Stimulated activated CD8-positive, alpha-beta memory T cell treated with anti-CD3 and anti-CD28 coated beads, Interleukin-15, amount 100 ng/mL, for 48 hours (primary cell): ENCODE results near the gene ZNF711.
A peak's percentile ranks its signal among the peaks of the same experiment; 100 is the strongest.
"Not testable (repeated sequence)": the region's sequence is repeated elsewhere in the genome, so short reads cannot be mapped to it uniquely, and the experiment has no call there.

Source experiments
- DNase-seq, 2 donors: peaks; one replicate each; pipeline ENCODE4 v3.0.0-alpha.2; 2020; ENCODE audit warnings: low read depth in 2 of 2

Gene ZNF711

DNA sequence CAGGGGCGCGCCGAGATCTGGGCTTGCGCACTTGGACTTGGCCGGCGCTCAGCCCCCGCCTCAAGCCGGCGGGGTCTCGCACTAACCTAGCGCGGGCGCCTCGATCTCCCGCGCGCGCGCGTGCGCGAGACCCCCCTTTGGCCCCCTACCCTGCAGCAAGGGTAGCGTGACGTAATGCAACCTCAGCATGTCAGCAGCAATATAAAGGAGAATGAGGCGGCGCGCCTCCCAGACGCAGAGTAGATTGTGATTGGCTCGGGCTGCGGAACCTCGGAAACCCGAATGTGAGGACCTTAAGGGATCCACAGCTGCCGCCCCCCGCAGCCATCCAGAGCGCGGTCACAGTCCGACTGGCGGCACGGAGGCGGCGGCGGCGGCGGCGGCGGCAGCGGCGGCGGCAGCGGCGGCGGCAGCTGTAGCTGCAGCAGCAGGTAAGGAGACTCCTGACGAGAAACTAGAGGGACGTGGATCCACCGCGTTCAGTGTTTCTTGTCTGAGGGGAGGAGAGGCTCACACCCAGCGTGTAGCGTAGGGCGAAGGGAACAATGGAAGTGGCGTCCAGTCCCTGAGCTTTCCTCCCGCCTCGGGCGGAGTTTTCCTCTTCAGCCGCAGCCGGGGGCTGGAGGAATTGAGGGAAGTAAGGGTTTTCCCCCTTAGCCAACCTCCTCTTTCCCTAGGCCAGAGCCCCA lies at the start of gene ZNF711, which contains the start of gene SATL1:
Gene ZNF711 (plus strand): TSS at position 231 of the 689 bp plus-strand sequence. CDS start 3,582 bp downstream, outside the sequence.
Gene SATL1 (minus strand): TSS at position 19 of the 689 bp plus-strand sequence. CDS start 134,811 bp downstream, outside the sequence.
- peak in 1 of 2 donors; percentile 3 for DNase-seq

DNA sequence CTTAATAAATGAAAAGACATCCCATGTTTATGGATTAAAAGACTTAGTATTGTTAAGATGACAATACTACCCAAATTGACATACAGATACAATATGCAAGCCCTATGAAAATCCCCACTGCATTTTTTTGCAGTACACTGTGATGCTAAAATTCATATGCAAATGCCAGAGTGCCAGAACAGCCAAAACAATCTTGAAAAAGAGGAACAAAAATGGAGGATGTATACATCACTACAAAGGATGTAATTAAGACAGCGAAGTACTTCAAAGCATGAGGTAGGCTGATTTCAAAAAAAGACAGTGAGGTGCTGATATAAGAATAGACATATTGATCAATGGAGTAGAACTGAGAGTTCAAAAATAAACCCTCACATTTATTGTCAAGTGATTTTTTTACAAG lies 47.5 kb upstream of the ZNF711 start:
- DNase-seq, result no peak

DNA sequence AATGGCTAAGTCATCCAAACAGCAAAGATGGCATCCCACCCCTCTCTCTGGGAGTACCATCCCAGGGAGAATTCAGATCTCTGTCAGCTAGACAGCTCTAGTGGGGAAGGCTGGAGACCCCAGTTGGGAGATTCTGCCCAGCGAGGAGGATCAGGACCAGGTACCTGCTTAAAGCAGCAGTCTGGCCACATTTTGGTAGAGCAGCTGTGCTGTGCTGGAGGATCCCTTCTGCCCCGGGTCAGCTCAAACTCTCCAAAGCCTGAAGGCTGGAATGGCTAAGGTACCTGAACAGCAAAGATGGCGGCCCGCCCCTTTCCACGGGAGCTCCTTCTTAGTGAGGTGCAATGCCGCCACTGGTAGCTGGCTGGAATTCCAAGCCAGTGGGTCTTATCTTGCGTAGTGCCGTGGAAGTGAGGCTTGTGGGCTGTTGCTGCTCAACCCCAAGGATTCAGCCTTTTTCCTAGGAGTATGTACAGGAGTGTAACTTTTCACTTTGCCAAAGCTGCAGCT lies 40.3 kb upstream of the ZNF711 start:
- no peak for DNase-seq

DNA sequence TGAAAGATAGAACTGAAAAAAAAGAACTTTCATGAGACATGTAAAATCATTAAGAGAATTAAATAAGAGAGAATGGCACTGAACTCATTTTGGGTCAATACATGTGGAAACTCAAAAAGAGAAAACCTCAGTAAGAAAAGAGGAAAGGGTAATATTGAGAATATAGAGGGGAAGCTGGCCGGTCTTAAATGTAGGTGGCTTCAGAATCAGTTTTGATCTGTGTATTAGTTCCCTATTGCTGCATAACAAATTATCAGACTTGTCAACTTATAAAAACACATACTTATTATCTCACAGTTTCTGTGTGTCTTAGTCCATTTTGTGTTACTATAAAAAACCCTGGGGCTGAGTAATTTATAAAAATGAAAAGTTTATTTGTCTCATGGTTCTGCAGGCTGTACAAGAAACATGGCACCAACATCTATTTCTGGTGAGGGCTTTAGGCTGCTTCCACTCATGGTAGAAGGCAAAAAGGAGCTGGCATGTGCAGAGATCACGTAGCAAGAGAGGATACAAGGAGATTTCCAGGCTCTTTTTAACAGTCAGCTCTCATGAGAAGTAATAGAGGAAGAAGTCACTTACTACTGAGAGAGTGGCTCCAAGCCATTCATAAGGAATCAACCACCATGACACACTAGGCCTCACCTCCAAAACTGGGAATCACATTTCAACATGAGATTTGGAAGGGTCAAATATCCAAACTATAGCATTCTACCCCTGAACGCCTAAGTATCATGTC lies 29.8 kb upstream of the ZNF711 start:
- DNase-seq, result no peak

DNA sequence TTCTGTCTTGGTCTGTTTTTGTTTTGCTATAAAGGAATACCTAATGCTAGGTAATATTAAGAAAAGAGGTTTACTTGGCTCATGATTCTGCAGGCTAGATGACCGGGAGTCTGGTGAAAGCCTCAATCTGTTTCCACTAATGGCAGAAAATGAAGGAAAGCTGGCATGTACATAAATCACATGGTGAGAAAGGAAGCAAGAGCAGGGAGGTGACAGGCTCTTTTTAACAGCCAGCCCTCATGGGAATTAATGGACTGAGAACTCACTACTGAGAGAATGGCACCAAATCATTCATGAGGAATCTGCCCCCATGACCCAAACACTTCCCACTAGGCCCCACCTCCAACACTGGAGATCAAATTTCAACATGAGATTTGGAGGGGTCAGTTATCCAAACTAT lies 27.8 kb upstream of the ZNF711 start:
- DNase-seq, result no peak

DNA sequence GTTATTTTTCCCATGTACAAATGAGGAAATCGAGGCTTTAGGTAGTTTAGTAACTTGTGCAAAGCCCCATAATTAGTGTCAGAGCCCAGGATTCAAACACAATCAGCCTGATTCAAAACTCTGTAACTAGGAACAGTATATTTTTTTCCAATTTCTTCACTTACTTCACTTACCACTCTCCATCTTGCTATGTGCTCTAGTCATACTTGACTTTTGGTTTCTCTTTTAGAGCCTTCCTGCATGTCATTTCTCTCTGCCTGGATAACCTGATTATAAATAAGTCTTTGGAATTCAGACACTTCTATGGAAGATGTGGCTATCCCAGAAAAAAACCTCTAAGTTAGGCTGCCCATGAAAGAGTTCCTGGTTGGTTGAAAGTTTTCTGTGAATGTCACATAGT lies 22.4 kb upstream of the ZNF711 start:
- no peak for DNase-seq

DNA sequence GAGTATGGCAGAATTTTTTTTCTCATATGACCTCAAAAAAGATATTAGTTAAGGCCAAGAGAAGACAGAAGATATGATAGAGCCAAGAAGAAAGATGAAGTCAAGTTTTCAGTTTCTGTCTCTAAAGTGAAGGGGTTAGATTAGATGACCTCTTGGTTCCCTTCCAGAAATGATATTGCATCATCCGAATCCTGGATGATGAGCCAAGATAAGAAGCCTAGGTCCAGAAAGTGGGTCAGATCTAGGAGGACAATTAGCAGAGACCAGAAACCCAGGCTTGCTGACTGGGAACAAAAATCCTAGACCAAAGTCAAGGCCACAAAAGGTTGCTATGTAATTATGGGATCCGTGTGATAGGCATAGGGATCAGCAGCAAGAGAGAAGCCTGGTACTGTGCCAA lies 20.4 kb upstream of the ZNF711 start:
- no peak for DNase-seq

DNA sequence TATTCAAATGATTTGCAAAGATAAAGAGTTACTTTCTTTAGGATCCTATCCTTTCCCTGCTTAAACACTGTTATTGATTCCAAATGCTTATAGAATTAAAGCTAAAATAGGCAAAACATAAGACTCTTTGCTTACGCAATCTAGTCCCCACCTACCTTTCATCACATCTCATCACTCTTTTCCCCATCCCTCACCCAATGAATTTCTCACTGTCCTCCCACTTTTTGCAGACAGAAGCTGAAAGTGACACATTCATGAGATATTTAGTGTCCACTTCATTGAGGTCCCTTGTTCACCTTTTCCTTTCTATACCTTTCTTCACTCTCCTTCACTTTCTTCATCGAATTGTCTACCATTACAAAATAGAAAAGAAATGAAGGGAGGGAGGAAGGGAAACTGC lies 636 bp upstream of the ZNF711 start:
- DNase-seq, result no peak

DNA sequence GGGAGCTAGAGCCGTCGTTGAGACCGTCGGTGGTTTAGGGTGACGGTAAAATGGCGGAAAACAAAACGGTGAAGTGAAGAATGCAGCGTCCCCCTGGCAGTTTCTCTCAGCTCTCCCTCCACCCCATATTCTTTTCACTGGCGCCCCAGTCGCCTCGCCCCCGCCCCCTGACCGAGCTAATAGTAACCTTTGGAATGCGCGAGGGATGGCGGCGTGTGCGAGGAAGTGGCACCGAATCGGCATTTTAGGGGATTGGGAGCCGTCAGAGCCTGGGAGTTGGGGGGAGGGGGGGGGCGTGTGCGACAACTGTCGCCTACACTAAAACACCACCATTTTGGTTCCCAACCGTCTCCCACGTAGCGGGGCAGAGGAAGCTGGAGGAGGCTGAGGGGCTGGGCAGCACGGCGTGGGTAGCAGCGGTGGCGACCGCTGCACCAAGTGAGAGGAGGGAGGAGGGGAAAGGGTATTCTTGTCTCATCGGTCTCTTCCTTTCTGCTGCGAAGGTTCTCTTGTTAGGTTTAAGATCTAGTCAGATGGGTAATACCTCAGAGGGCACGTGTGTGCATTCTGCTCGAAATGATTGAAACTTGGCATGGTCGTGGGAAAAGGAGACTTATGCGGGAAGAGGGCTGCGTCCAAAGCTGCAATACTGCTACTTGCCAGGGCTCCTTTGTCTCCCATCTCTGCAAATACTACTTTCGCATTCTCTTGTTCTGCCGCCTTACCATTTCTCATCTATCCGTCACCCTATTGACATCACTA lies 840 bp downstream of the ZNF711 start:
- DNase-seq, result no peak

DNA sequence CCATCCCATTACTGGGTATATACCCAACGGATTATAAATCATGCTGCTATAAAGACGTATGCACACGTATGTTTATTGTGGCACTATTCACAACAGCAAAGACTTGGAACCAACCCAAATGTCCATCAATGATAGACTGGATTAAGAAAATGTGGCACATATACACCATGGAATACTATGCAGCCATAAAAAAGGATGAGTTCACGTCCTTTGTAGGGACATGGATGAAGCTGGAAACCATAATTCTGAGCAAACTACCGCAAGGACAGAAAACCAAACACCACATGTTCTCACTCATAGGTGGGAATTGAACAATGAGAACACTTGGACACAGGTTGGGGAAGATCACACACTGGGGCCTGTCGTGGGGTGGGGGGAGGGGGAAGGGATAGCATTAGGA lies 41.5 kb downstream of the ZNF711 start:
- DNase-seq, result not testable (repeated sequence)

DNA sequence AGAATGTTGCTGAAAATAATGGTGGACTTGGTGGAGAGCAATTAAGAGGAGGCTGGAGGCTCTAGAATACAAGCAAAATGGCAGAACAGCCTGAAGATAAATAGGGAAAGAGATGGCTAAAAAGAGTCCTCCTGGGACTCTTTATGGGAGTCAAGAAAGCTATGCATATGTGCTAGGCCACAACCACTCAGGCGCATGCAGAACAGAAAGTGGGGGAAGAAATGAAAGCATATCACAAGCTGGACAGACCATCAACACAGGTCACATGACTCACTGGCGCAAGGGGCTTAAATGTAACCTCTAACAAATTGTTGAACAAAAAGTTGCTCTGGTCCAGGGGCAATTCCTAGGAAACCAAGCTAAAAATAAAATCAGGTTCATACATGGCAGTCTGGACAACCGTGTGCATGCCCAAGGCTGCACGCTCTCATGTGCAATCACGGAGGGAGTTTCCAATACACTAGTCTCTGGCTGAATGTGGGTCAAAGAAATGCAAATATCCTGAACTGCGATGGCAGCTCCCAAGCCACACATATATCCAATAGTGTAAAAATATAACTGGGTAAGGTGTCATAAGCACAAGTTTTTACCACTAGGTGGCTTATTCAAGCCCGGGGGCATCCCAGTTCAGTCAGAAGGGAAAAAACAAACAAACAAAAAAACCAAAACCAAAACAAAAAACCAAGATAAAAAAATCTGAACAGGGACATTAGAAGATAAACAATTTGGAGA lies 45.4 kb downstream of the ZNF711 start:
- DNase-seq, result no peak

DNA sequence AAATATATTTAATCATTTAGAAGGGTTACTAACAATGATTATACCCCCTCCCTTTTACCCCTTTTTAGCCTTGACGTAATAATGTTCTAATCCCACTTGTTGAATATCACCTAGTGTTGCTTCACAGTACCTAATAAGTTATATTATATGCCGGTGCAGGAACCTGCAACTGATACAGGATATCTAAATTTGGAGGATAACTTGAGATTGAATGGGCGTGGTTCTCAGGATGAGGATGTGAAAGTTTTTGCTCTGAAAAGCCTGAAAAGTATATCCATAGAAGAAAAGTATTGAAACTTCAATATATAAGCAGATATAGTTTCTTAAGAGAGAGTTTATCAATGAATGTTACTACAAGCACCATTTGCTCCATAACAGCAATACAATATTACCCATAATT lies 59.8 kb downstream of the ZNF711 start:
- no peak for DNase-seq

DNA sequence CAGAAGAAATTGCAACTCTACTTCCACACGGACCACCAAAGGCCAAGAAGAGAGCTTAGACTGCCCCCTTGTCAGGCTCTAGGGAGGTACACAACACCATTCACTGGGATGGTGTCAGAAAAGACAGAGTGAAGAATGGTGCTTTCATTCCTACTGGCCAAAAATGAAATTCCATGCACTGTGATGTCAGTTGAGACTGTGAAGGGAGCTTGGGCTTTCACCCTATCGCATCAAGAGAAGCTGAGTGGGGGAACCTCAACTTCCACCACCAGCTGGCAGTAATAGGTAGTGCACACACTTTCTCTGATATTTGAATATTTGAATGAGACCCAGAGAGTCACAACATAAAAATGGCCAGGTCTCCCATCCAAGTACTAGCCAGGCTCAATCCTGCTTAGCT lies 65.9 kb downstream of the ZNF711 start:
- DNase-seq, result no peak

DNA sequence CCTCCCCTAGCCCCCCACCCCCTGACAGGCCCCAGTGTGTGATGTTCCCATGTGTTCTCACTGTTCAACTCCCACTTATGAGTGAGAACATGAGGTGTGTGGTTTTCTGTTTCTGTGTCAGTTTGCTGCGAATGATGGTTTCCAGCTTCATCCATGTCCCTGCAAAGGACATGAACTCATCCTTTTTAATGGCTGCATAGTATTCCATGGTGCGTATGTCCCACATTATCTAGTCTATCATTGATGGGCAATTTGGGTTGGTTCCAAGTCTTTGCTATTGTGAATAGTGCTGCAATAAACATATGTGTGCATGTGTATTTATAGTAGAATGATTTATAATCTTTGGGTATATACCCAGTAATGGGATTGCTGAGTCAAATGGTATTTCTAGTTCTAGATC lies 67.6 kb downstream of the ZNF711 start:
- not testable (repeated sequence) for DNase-seq
